GM19099 (cell line): ENCODE data around the gene VPS26C.

ENCODE experiments used
- POLR2A ChIP-seq: IDR thresholded peaks from 3 replicates; pipeline ENCODE4 v1.6.1; 2011; ENCODE audit warnings: low read depth; ENCODE audit not compliant: insufficient read length; ENCODE audit errors: extremely low read depth

Gene VPS26C

GRCh38 chr21:37182222-37182621 lies 84.9 kb downstream of the VPS26C start:
- no peak for TF ChIP-seq POLR2A

- TF ChIP-seq POLR2A: no peak
Measured at GRCh38 chr21:37181059-37181458, 86.1 kb downstream of the VPS26C start.

GRCh38 chr21:37176716-37177115 lies 90.4 kb downstream of the VPS26C start:
- TF ChIP-seq POLR2A: no peak
